Neuronal stem cell (in vitro differentiated cells): ENCODE data around the gene GCM1.

Experiments used
- DNase-seq: peaks from one replicate; pipeline ENCODE4 v3.0.0-alpha.2; 2013; ENCODE audit warnings: low spot score
- H2AFZ ChIP-seq: one replicate; pipeline ENCODE4 v1.6.1; 2013; ENCODE audit warnings: mild to moderate bottlenecking, low read length, inconsistent platforms
- H2AK5ac ChIP-seq: 2 replicates; pipeline ENCODE4 v1.6.1; 2013; ENCODE audit warnings: low read depth, mild to moderate bottlenecking, inconsistent platforms, low read length, moderate library complexity, mixed read lengths
- H2BK120ac ChIP-seq: 2 replicates; pipeline ENCODE4 v1.6.1; 2013; ENCODE audit warnings: low read depth, mild to moderate bottlenecking, inconsistent platforms, low read length, moderate library complexity, mixed read lengths
- H2BK12ac ChIP-seq: one replicate; pipeline ENCODE4 v1.6.1; 2013; ENCODE audit warnings: low read length, inconsistent platforms
- H2BK15ac ChIP-seq: 2 replicates; pipeline ENCODE4 v1.6.1; 2013; ENCODE audit warnings: mild to moderate bottlenecking, low read length, inconsistent platforms, mixed read lengths
- H2BK5ac ChIP-seq: one replicate; pipeline ENCODE4 v1.6.1; 2013; ENCODE audit warnings: inconsistent platforms, mild to moderate bottlenecking, low read length, moderate library complexity
- H3K14ac ChIP-seq: one replicate; pipeline ENCODE4 v1.6.1; 2013; ENCODE audit warnings: low read length, inconsistent platforms
- H3K18ac ChIP-seq: 2 replicates; pipeline ENCODE4 v1.6.1; 2013; ENCODE audit warnings: low read length, inconsistent platforms
- H3K23ac ChIP-seq: 2 replicates; pipeline ENCODE4 v1.6.1; 2013; ENCODE audit warnings: low read depth, mild to moderate bottlenecking, mixed read lengths, low read length, inconsistent platforms; ENCODE audit not compliant: poor library complexity
- H3K27ac ChIP-seq: replicated peaks from 3 replicates; pipeline ENCODE4 v1.5.1; 2013; ENCODE audit warnings: low read length, inconsistent platforms
- H3K27me3 ChIP-seq, 3 experiments: 2 replicates each; pipeline ENCODE4 v1.6.1; 2013; ENCODE audit warnings: low read length in 3 of 3, mild to moderate bottlenecking in 2 of 3, inconsistent platforms in 1 of 3, low read depth in 1 of 3, mixed read lengths in 1 of 3, moderate library complexity in 1 of 3; ENCODE audit not compliant: control insufficient read depth in 3 of 3, insufficient read depth in 3 of 3
- H3K36me3 ChIP-seq, 2 donors: replicated peaks in 1 of 2; 2 replicates each; pipeline ENCODE4 v1.6.1; 2013; ENCODE audit warnings: low read length in 2 of 2; ENCODE audit not compliant: control insufficient read depth in 2 of 2, insufficient read depth in 2 of 2
- H3K4ac ChIP-seq: 2 replicates; pipeline ENCODE4 v1.6.1; 2013; ENCODE audit warnings: inconsistent platforms, mild to moderate bottlenecking, low read length, moderate library complexity
- H3K4me1 ChIP-seq, 2 donors: 1 replicate in 1 of 2; 2 replicates in 1 of 2; pipeline ENCODE4 v1.6.1; 2013; ENCODE audit warnings: low read length in 2 of 2, low read depth in 1 of 2; ENCODE audit not compliant: control insufficient read depth in 2 of 2, insufficient read depth in 1 of 2
- H3K4me2 ChIP-seq: one replicate; pipeline ENCODE4 v1.6.1; 2013; ENCODE audit warnings: mild to moderate bottlenecking, low read length, inconsistent platforms; ENCODE audit not compliant: insufficient read depth, poor library complexity, severe bottlenecking
- H3K4me3 ChIP-seq, 2 donors: 2 replicates each; pipeline ENCODE4 v1.5.1; 2013; ENCODE audit warnings: low read length in 2 of 2, mild to moderate bottlenecking in 2 of 2, inconsistent platforms in 1 of 2, moderate library complexity in 1 of 2
- H3K79me1 ChIP-seq: one replicate; pipeline ENCODE4 v1.6.1; 2013; ENCODE audit warnings: low read depth, mild to moderate bottlenecking, inconsistent platforms, low read length, moderate library complexity
- H3K9ac ChIP-seq: one replicate; pipeline ENCODE4 v1.6.1; 2013; ENCODE audit warnings: mild to moderate bottlenecking, low read depth, low read length, inconsistent platforms; ENCODE audit not compliant: poor library complexity
- H3K9me3 ChIP-seq, 2 donors: replicated peaks in 1 of 2; 2 replicates each; pipeline versions ENCODE3 to v1.6.1; 2013; ENCODE audit warnings: low read length in 2 of 2, mild to moderate bottlenecking in 2 of 2, inconsistent platforms in 1 of 2, low read depth in 1 of 2, mixed read lengths in 1 of 2, moderate library complexity in 1 of 2; ENCODE audit not compliant: control insufficient read depth in 2 of 2, insufficient read depth in 1 of 2
- H4K8ac ChIP-seq: one replicate; pipeline ENCODE4 v1.6.1; 2013; ENCODE audit warnings: low read depth, mild to moderate bottlenecking, inconsistent platforms, low read length, moderate library complexity
- H4K91ac ChIP-seq: one replicate; pipeline ENCODE4 v1.6.1; 2013; ENCODE audit warnings: low read length, low read depth, mild to moderate bottlenecking, inconsistent platforms; ENCODE audit not compliant: poor library complexity
- WGBS, 2 donors: extraction: QIAGEN DNeasy Blood & Tissue Kit; methylation state at CpG; one replicate each; pipeline ENCODE4 v1.1.7; 2013; ENCODE audit warnings: missing lambda C conversion rate in 2 of 2, mixed read lengths in 1 of 2; ENCODE audit not compliant: insufficient read length in 2 of 2, insufficient replicate concordance in 1 of 2; ENCODE audit errors: extremely low coverage in 2 of 2; 5-methylcytosine and 5-hydroxymethylcytosine counted together

The GCM1 gene

GRCh38 chr6:53178837-53179432 lies 30.3 kb upstream of the GCM1 start:
- no peak overlapping the region for H3K18ac ChIP-seq
- no peak overlapping the region for H3K4me3 ChIP-seq
- no peaks in the 10 kb centered on the region for H3K4me1 ChIP-seq
- no peak overlapping the region for H4K91ac ChIP-seq
- H3K79me1 ChIP-seq = no peaks in the 10 kb centered on the region
- no peak overlapping the region for H3K23ac ChIP-seq
- H2AFZ ChIP-seq = no peak overlapping the region
- no peak overlapping the region for H2AK5ac ChIP-seq
- no peak overlapping the region for H2BK12ac ChIP-seq
- no peak overlapping the region for H3K4me2 ChIP-seq
- no peak overlapping the region for H2BK5ac ChIP-seq
- DNase-seq = no peak
- H3K9ac ChIP-seq = no peak overlapping the region
- no peak overlapping the region for H2BK15ac ChIP-seq
- H3K14ac ChIP-seq = no peak overlapping the region
- H3K4ac ChIP-seq = no peak overlapping the region
- no peak overlapping the region for H3K27ac ChIP-seq
- peaks cover 0 to 4% (median 0%) of the 10 kb centered on the region in 3 experiments for H3K27me3 ChIP-seq
- no peaks in the 10 kb centered on the region for H3K9me3 ChIP-seq
- no peaks in the 10 kb centered on the region for H3K36me3 ChIP-seq
- H2BK120ac ChIP-seq = no peak overlapping the region
- no CpG with 5 or more reads among the region's 1 CpG for WGBS, 2 donors
- no peak overlapping the region for H4K8ac ChIP-seq

- DNase-seq = no peak
- Histone ChIP-seq H3K27me3 (no peaks in the 10 kb centered on the region), H2AFZ (no peak overlapping the region), H3K18ac (no peak overlapping the region), H3K4ac (no peak overlapping the region), H3K4me3 (no peak overlapping the region), H3K4me2 (no peak overlapping the region), H2AK5ac (no peak overlapping the region), H3K23ac (no peak overlapping the region), H3K9ac (no peak overlapping the region), H2BK5ac (no peak overlapping the region), H2BK12ac (no peak overlapping the region), H2BK15ac (no peak overlapping the region), H3K14ac (no peak overlapping the region), H3K27ac (no peak overlapping the region), H4K91ac (no peak overlapping the region), H2BK120ac (no peak overlapping the region), H3K9me3 (no peaks in the 10 kb centered on the region), H4K8ac (no peak overlapping the region), H3K4me1 (no peaks in the 10 kb centered on the region), H3K79me1 (no peaks in the 10 kb centered on the region), H3K36me3 (no peaks in the 10 kb centered on the region)
- WGBS, 2 donors = no CpG with 5 or more reads among the region's 2 CpGs
Measured at GRCh38 chr6:53175027-53175426, 26.4 kb upstream of the GCM1 start.

- Histone ChIP-seq H4K91ac (no peak overlapping the region), H3K36me3 (no peaks in the 10 kb centered on the region), H3K9ac (no peak overlapping the region), H3K4me3 (no peak overlapping the region), H4K8ac (no peak overlapping the region), H3K4ac (no peak overlapping the region), H3K9me3 (peaks cover 2 to 3% of the 10 kb centered on the region in 2 donors), H2AK5ac (no peak overlapping the region), H2BK15ac (no peak overlapping the region), H3K18ac (no peak overlapping the region), H2BK5ac (no peak overlapping the region), H2AFZ (no peak overlapping the region), H3K27me3 (no peaks in the 10 kb centered on the region), H3K4me2 (no peak overlapping the region), H3K14ac (no peak overlapping the region), H3K27ac (no peak overlapping the region), H2BK12ac (no peak overlapping the region), H2BK120ac (no peak overlapping the region), H3K79me1 (no peaks in the 10 kb centered on the region), H3K23ac (no peak overlapping the region), H3K4me1 (peaks cover 0 to 5% of the 10 kb centered on the region in 2 donors)
- WGBS, 2 donors = 100% methylated on average over 1 to 2 of the region's 6 CpGs
- no peak for DNase-seq
Measured at GRCh38 chr6:53172468-53172803, 23.8 kb upstream of the GCM1 start.

GRCh38 chr6:53171605-53172467 lies 23.2 kb upstream of the GCM1 start:
- H2AK5ac ChIP-seq = no peak overlapping the region
- peaks cover 0 to 5% of the 10 kb centered on the region in 2 donors for H3K4me1 ChIP-seq
- H2BK120ac ChIP-seq = no peak overlapping the region
- H3K18ac ChIP-seq = no peak overlapping the region
- H3K27me3 ChIP-seq = no peaks in the 10 kb centered on the region
- H3K9ac ChIP-seq = no peak overlapping the region
- no peak overlapping the region for H3K23ac ChIP-seq
- H3K27ac ChIP-seq = no peak overlapping the region
- no peaks in the 10 kb centered on the region for H3K36me3 ChIP-seq
- no peak overlapping the region for H3K4me2 ChIP-seq
- H3K14ac ChIP-seq = no peak overlapping the region
- no peak overlapping the region for H4K91ac ChIP-seq
- no peak overlapping the region for H3K4ac ChIP-seq
- H3K79me1 ChIP-seq = no peaks in the 10 kb centered on the region
- H2BK15ac ChIP-seq = no peak overlapping the region
- no CpG with 5 or more reads among the region's 20 CpGs for WGBS, 2 donors
- no peak overlapping the region for H2BK12ac ChIP-seq
- DNase-seq = peak; percentile 76
- no peak overlapping the region for H3K4me3 ChIP-seq
- H2AFZ ChIP-seq = no peak overlapping the region
- H4K8ac ChIP-seq = no peak overlapping the region
- H3K9me3 ChIP-seq = peaks cover 2 to 3% of the 10 kb centered on the region in 2 donors
- H2BK5ac ChIP-seq = no peak overlapping the region
